ENCODE data around the gene HOXD9. TPM values are rescaled to one million over a fixed set of nuclear protein-coding genes. Genes with fewer than 3 reads are reported as not detected.

The HOXD9 gene
- total RNA-seq, 1 donor from 2014 or later, result 0.56 TPM

DNA sequence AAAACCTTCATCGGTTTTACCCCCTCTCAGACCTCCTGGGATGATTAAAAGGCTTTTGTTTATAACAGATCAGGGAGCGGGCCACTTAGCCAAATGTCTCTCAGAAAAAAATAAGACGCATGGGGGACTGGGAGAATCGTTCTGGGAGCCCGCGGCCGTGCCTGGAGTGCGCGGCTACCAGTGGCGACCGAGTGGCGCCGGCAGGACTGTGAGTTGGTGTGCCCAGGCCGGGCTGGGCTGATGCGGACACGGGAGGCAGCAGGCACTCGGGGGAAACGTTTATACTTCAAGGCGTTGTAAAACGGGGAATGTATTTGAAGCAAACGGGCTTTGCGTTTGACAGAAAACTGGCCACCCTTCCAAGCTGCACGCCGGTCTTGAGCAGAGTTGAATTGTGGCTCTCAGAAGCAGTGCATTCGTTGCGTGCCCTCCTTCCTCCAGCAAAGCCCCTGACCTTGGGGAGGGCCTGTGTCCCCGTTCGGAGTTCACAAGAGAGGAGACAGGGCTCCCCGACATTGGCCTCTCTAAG, 10.6 kb upstream of the HOXD9 start:
- no peaks in the 10 kb centered on the region for H3K9me3 Mint-ChIP-seq (ENCODE audit: unreplicated experiment)
- peaks cover 19% of the 10 kb centered on the region for H3K4me1 Mint-ChIP-seq (ENCODE audit: unreplicated experiment)
- DNase-seq (ENCODE audit: low spot score), result no peak
- no peak for TF ChIP-seq CTCF (IDR thresholded peaks at IDR 0.05; ENCODE audit: unreplicated experiment)
- H3K36me3 Mint-ChIP-seq (ENCODE audit: low read depth, unreplicated experiment), result no peaks in the 10 kb centered on the region
- H3K27ac Mint-ChIP-seq (ENCODE audit: unreplicated experiment), result no peak overlapping the region
- peaks cover 40% of the 10 kb centered on the region for H3K27me3 Mint-ChIP-seq (ENCODE audit: unreplicated experiment)
- no peak overlapping the region for H3K4me3 Mint-ChIP-seq (ENCODE audit: unreplicated experiment)

DNA sequence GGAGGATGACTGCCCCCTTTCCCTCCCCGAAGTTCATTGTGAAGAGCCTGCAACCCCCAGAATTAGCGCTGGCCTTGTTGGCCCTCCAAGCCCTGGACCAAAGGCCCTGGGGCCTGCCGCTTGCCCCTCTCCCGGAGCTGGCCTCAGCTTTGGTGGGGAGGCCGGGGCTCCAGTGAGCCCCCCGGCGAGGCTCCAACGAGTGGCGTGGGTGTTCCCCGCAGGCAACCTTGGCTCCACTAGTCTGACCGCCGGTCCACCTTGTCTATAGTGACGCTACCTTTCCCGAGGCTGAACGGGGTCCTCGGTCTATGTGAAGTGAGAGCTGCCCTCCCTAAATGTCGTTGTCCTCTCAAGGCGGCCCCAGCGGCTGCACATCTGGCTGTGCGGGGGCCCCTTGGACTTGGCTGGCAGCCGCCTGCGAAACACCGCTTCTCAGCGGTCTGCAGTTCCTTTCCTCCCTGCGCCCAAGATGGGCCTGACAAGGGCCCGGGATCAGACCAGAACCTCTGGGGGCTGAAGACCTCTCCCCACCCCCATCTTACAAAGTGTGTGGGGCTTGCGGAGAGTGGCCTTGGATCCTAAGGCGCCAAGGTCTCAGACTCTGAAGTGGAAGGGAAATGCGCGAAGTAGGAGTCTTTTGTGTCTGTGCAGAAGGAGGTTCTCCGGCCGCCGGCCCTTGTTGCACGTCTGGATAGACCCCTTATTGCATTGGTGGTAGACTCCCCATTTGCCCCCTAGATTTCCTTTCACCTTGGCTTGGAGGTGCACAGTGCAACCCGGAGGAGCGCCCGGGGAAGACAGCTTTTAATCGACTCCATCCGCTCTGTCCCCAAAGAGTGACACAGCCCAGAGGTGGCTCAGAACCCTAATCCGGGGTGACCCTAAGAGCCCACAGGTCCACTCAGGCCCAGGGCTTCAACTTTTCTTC, 9.9 kb upstream of the HOXD9 start:
- no peak for TF ChIP-seq CTCF (IDR thresholded peaks at IDR 0.05; ENCODE audit: unreplicated experiment)
- peaks cover 40% of the 10 kb centered on the region for H3K27me3 Mint-ChIP-seq (ENCODE audit: unreplicated experiment)
- H3K9me3 Mint-ChIP-seq (ENCODE audit: unreplicated experiment), result no peaks in the 10 kb centered on the region
- no peak overlapping the region for H3K27ac Mint-ChIP-seq (ENCODE audit: unreplicated experiment)
- peaks cover 17% of the 10 kb centered on the region for H3K4me1 Mint-ChIP-seq (ENCODE audit: unreplicated experiment)
- DNase-seq (ENCODE audit: low spot score), result no peak
- H3K36me3 Mint-ChIP-seq (ENCODE audit: low read depth, unreplicated experiment), result no peaks in the 10 kb centered on the region
- H3K4me3 Mint-ChIP-seq (ENCODE audit: unreplicated experiment), result no peak overlapping the region

- Mint-ChIP-seq H3K4me1 (ENCODE audit: unreplicated experiment) (peaks cover 16% of the 10 kb centered on the region), H3K9me3 (ENCODE audit: unreplicated experiment) (no peaks in the 10 kb centered on the region), H3K27me3 (ENCODE audit: unreplicated experiment) (peaks cover 46% of the 10 kb centered on the region), H3K4me3 (ENCODE audit: unreplicated experiment) (no peak overlapping the region), H3K27ac (ENCODE audit: unreplicated experiment) (no peak overlapping the region), H3K36me3 (ENCODE audit: low read depth, unreplicated experiment) (no peaks in the 10 kb centered on the region)
- no peak for DNase-seq (ENCODE audit: low spot score)
- TF ChIP-seq CTCF (IDR thresholded peaks at IDR 0.05; ENCODE audit: unreplicated experiment), result no peak
Observed at GRCh38 chr2:176114120-176114929, 8.2 kb upstream of the HOXD9 start.

DNA sequence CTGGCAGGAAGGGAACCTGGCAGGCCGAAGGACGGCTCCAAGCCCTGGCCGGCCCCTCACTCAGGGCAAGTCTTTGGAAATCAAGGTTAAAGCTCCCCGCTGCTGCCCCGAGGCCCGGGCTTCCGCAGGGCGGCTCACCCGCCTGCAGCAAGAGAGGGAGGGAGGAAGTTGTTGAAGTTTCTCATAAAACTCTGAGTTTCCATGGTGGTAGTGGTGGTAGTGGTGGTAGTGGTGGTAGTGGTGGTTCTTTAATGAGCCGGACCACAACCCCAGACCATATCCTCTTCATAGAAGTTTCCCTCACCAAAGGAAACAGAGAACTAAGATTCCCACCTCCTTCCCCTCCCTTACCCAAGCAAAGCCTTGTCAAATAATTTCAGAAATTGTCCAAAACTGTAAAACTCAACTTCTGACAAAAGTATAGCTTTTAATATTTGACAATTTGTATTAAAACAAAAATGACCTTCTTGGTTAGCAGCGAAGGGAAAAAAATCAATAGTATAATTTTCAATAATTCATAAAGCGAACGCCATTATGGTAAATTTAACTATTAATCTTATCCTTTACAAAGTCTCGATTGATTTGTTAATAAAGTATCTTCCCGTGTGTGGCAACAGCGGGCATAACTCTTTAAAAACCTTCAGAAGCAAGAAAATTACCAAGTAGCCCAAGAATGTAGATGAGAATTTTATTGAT, 7.4 kb upstream of the HOXD9 start:
- DNase-seq (ENCODE audit: low spot score), result no peak
- no peak for TF ChIP-seq CTCF (IDR thresholded peaks at IDR 0.05; ENCODE audit: unreplicated experiment)
- Mint-ChIP-seq H3K9me3 (ENCODE audit: unreplicated experiment) (no peaks in the 10 kb centered on the region), H3K4me1 (ENCODE audit: unreplicated experiment) (peaks cover 13% of the 10 kb centered on the region), H3K27me3 (ENCODE audit: unreplicated experiment) (peaks cover 44% of the 10 kb centered on the region), H3K27ac (ENCODE audit: unreplicated experiment) (no peak overlapping the region), H3K36me3 (ENCODE audit: low read depth, unreplicated experiment) (no peaks in the 10 kb centered on the region), H3K4me3 (ENCODE audit: unreplicated experiment) (no peak overlapping the region)
